Measurements from ENCODE around the gene PCK1. TPM values are rescaled to one million over a fixed set of nuclear protein-coding genes. Genes with fewer than 3 reads are reported as not detected.

Gene PCK1
- total RNA-seq, 1 donor from 2014 or later = not detected

GRCh38 chr20:57598060-57598459, 37.1 kb downstream of the PCK1 start:
- Mint-ChIP-seq H3K36me3 (ENCODE audit: low read depth, unreplicated experiment) (no peaks in the 10 kb centered on the region), H3K4me1 (ENCODE audit: unreplicated experiment) (no peaks in the 10 kb centered on the region), H3K9me3 (ENCODE audit: unreplicated experiment) (no peaks in the 10 kb centered on the region), H3K4me3 (ENCODE audit: unreplicated experiment) (no peak overlapping the region), H3K27me3 (ENCODE audit: unreplicated experiment) (peaks cover 1% of the 10 kb centered on the region), H3K27ac (ENCODE audit: unreplicated experiment) (no peak overlapping the region)
- no peak for TF ChIP-seq CTCF (IDR thresholded peaks at IDR 0.05; ENCODE audit: unreplicated experiment)
- DNase-seq (ENCODE audit: low spot score) = no peak

- H3K4me3 Mint-ChIP-seq (ENCODE audit: unreplicated experiment) = no peak overlapping the region
- no peaks in the 10 kb centered on the region for H3K9me3 Mint-ChIP-seq (ENCODE audit: unreplicated experiment)
- H3K27ac Mint-ChIP-seq (ENCODE audit: unreplicated experiment) = no peak overlapping the region
- peaks cover 1% of the 10 kb centered on the region for H3K27me3 Mint-ChIP-seq (ENCODE audit: unreplicated experiment)
- no peaks in the 10 kb centered on the region for H3K4me1 Mint-ChIP-seq (ENCODE audit: unreplicated experiment)
- no peak for DNase-seq (ENCODE audit: low spot score)
- H3K36me3 Mint-ChIP-seq (ENCODE audit: low read depth, unreplicated experiment) = no peaks in the 10 kb centered on the region
- TF ChIP-seq CTCF (IDR thresholded peaks at IDR 0.05; ENCODE audit: unreplicated experiment) = no peak
Measured at GRCh38 chr20:57598491-57598890, 37.6 kb downstream of the PCK1 start.

- no peak for TF ChIP-seq CTCF (IDR thresholded peaks at IDR 0.05; ENCODE audit: unreplicated experiment)
- Mint-ChIP-seq H3K27ac (ENCODE audit: unreplicated experiment) (peak overlapping the region; percentile 42), H3K4me3 (ENCODE audit: unreplicated experiment) (no peak overlapping the region), H3K36me3 (ENCODE audit: low read depth, unreplicated experiment) (no peaks in the 10 kb centered on the region), H3K9me3 (ENCODE audit: unreplicated experiment) (no peaks in the 10 kb centered on the region), H3K27me3 (ENCODE audit: unreplicated experiment) (peaks cover 1% of the 10 kb centered on the region), H3K4me1 (ENCODE audit: unreplicated experiment) (peaks cover 8% of the 10 kb centered on the region)
- no peak for DNase-seq (ENCODE audit: low spot score)
Measured at GRCh38 chr20:57600320-57601210, 39.7 kb downstream of the PCK1 start.

- peaks cover 11% of the 10 kb centered on the region for H3K4me1 Mint-ChIP-seq (ENCODE audit: unreplicated experiment)
- no peaks in the 10 kb centered on the region for H3K36me3 Mint-ChIP-seq (ENCODE audit: low read depth, unreplicated experiment)
- H3K4me3 Mint-ChIP-seq (ENCODE audit: unreplicated experiment) = no peak overlapping the region
- no peak overlapping the region for H3K27ac Mint-ChIP-seq (ENCODE audit: unreplicated experiment)
- peaks cover 1% of the 10 kb centered on the region for H3K27me3 Mint-ChIP-seq (ENCODE audit: unreplicated experiment)
- H3K9me3 Mint-ChIP-seq (ENCODE audit: unreplicated experiment) = no peaks in the 10 kb centered on the region
- DNase-seq (ENCODE audit: low spot score) = no peak
- no peak for TF ChIP-seq CTCF (IDR thresholded peaks at IDR 0.05; ENCODE audit: unreplicated experiment)
Measured at GRCh38 chr20:57601211-57601570, 40.3 kb downstream of the PCK1 start.

GRCh38 chr20:57601737-57602136, 40.8 kb downstream of the PCK1 start:
- no peak for DNase-seq (ENCODE audit: low spot score)
- Mint-ChIP-seq H3K4me1 (ENCODE audit: unreplicated experiment) (peaks cover 12% of the 10 kb centered on the region), H3K27ac (ENCODE audit: unreplicated experiment) (no peak overlapping the region), H3K27me3 (ENCODE audit: unreplicated experiment) (peaks cover 1% of the 10 kb centered on the region), H3K36me3 (ENCODE audit: low read depth, unreplicated experiment) (no peaks in the 10 kb centered on the region), H3K9me3 (ENCODE audit: unreplicated experiment) (no peaks in the 10 kb centered on the region), H3K4me3 (ENCODE audit: unreplicated experiment) (no peak overlapping the region)
- TF ChIP-seq CTCF (IDR thresholded peaks at IDR 0.05; ENCODE audit: unreplicated experiment) = no peak

Data from endothelial cell (in vitro differentiated cells).